Right atrium auricular region (tissue), 2 donors: ENCODE data around the gene AOC3. TPM values are rescaled to one million over a fixed set of nuclear protein-coding genes. Genes with fewer than 3 reads are reported as not detected.

ENCODE experiments used
- DNase-seq: peaks from one replicate; pipeline ENCODE4 v3.0.0-alpha.2; 2019; ENCODE audit warnings: low spot score
- H3K27ac ChIP-seq, 2 donors: fragments of 200-600 bp; sonication (generic); 1 replicate in 1 of 2; 2 replicates in 1 of 2; pipeline ENCODE4 v1.5.1; 2016 to 2019
- H3K27me3 ChIP-seq, 2 donors: fragments of 200-600 bp; sonication (generic); one replicate each; pipeline versions ENCODE4 v1.5.1 to v1.6.0; 2017 to 2019
- H3K36me3 ChIP-seq: fragments of 200-600 bp; sonication (generic); one replicate; pipeline ENCODE4 v1.5.1; 2016
- H3K4me1 ChIP-seq, 2 donors: fragments of 200-600 bp; sonication (generic); one replicate each; pipeline versions ENCODE4 v1.5.1 to v1.6.0; 2017 to 2019
- H3K4me3 ChIP-seq, 2 donors: fragments of 200-600 bp; sonication (generic); 1 replicate in 1 of 2; 2 replicates in 1 of 2; pipeline ENCODE4 v1.5.1; 2017 to 2019; ENCODE audit warnings: mild to moderate bottlenecking in 1 of 2, moderate library complexity in 1 of 2
- H3K9me3 ChIP-seq, 2 donors: fragments of 200-600 bp; sonication (generic); one replicate each; pipeline ENCODE4 v1.5.1; 2019
- CTCF ChIP-seq, 2 donors: fragments of 200-600 bp; sonication (generic); IDR thresholded peaks; one replicate each; pipeline ENCODE4 v1.5.1; 2019; ENCODE audit warnings: antibody characterized with exemption in 2 of 2
- total RNA-seq, 2 donors: library from RNA; depleted of rRNA; stranded (reverse); fragments of >200 nt; gene quantifications; one replicate each; pipeline ENCODE4 v1.1.0, GENCODE V29; 2016

AOC3 gene
- total RNA-seq, 2 donors from 2014 or later, result 7.8 to 10.3 TPM

GRCh38 chr17:42845556-42845917, 5.5 kb upstream of the AOC3 start:
- H3K36me3 ChIP-seq, result peaks cover 47% of the 10 kb centered on the region
- no peak for TF ChIP-seq CTCF (IDR thresholded peaks at IDR 0.05)

GRCh38 chr17:42845918-42846593, 4.9 kb upstream of the AOC3 start:
- H3K4me3 ChIP-seq, result no peak overlapping the region
- H3K27me3 ChIP-seq, result no peaks in the 10 kb centered on the region
- TF ChIP-seq CTCF (IDR thresholded peaks at IDR 0.05), result no peak
- peak overlapping the region; percentile 5 to 43 for H3K27ac ChIP-seq
- H3K4me1 ChIP-seq, result peaks cover 0 to 26% of the 10 kb centered on the region in 2 donors
- H3K9me3 ChIP-seq, result no peaks in the 10 kb centered on the region
- peaks cover 42% of the 10 kb centered on the region for H3K36me3 ChIP-seq
- peak; percentile 66 for DNase-seq

More at GRCh38 chr17:42845556-42845917, 5.5 kb upstream of the AOC3 start:
- no peaks in the 10 kb centered on the region for H3K27me3 ChIP-seq
- no peak for DNase-seq
- H3K9me3 ChIP-seq, result no peaks in the 10 kb centered on the region
- H3K4me1 ChIP-seq, result peaks cover 0 to 23% of the 10 kb centered on the region in 2 donors
- no peak overlapping the region for H3K27ac ChIP-seq
- H3K4me3 ChIP-seq, result no peak overlapping the region

- DNase-seq, result peak; percentile 82
- Histone ChIP-seq H3K4me1 (peaks cover 0 to 26% of the 10 kb centered on the region in 2 donors), H3K27me3 (no peaks in the 10 kb centered on the region), H3K36me3 (peaks cover 35% of the 10 kb centered on the region), H3K4me3 (no peak overlapping the region), H3K9me3 (no peaks in the 10 kb centered on the region), H3K27ac (peak overlapping the region in 1 of 2 donors; percentile 43)
- no peak for TF ChIP-seq CTCF (IDR thresholded peaks at IDR 0.05)
Observed at GRCh38 chr17:42846594-42847280, 4.3 kb upstream of the AOC3 start.

GRCh38 chr17:42848093-42848492, 2.9 kb upstream of the AOC3 start:
- H3K4me1 ChIP-seq, result peaks cover 0 to 26% of the 10 kb centered on the region in 2 donors
- no peak overlapping the region for H3K4me3 ChIP-seq
- H3K27me3 ChIP-seq, result no peaks in the 10 kb centered on the region

GRCh38 chr17:42849031-42849430, 2.0 kb upstream of the AOC3 start:
- no peak for TF ChIP-seq CTCF (IDR thresholded peaks at IDR 0.05)
- Histone ChIP-seq H3K27me3 (no peaks in the 10 kb centered on the region), H3K9me3 (no peaks in the 10 kb centered on the region), H3K27ac (no peak overlapping the region), H3K36me3 (peaks cover 18% of the 10 kb centered on the region), H3K4me1 (peaks cover 0 to 26% of the 10 kb centered on the region in 2 donors), H3K4me3 (no peak overlapping the region)
- no peak for DNase-seq

More at GRCh38 chr17:42848093-42848492, 2.9 kb upstream of the AOC3 start:
- DNase-seq, result no peak
- no peak for TF ChIP-seq CTCF (IDR thresholded peaks at IDR 0.05)
- Histone ChIP-seq H3K9me3 (no peaks in the 10 kb centered on the region), H3K27ac (no peak overlapping the region), H3K36me3 (peaks cover 22% of the 10 kb centered on the region)
